Activated CD8-positive, alpha-beta memory T cell treated with anti-CD3 and anti-CD28 coated beads, Interleukin-2, amount 50 U/mL, for 24 hours (primary cell): ENCODE data around the gene GPR132.
"Not testable (repeated sequence)": the region's sequence is repeated elsewhere in the genome, so short reads cannot be mapped to it uniquely, and the experiment has no call there.

ENCODE experiments used
- DNase-seq: peaks from one replicate; pipeline ENCODE4 v3.0.0-alpha.2; 2020; ENCODE audit errors: extremely low read depth

Gene GPR132

DNA sequence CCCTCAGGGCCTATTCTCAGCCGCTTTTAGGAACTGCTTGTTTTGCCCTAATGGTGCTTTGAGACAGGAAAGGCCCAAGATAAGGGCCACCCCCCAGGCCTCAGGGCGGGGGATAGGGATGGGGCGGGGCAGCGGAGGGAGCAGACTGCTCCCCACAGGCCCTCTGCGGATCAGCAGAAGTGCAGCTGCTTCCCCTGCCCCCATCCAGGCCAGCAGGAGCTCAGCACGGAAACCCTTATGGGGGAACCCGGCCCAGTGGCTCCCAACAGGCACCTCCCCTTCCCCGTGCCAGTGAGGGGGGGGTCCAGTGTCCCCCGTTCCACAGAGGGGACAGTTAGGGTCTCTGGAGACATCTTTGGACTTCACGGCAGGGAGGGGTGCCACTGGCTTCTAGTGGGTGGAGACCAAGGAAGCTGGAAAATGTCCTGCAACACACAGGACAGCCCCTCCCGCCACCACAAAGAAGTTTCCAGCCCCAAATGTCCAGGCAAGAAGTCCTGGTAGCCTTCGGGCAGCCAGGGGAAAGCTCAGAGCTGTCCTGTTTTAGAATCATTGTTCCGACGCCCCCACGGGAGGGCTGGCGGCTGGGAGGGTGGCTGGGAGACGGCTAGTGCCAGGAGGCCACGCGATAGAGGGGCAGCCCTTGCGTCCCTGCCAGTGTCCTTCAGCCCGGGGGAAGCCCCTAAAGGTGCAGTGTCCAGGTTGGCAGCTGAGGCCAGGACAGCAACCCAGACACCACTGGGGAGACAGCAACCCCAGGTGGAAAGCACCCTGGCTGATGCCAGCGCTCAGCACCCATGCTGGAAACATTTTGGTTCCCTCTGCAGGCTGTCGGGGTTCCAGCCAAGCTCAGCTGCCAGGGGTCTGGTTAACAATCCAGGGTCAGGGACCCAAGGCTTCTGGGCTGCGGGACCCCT lies 10.4 kb upstream of the GPR132 start:
- DNase-seq, result no peak

DNA sequence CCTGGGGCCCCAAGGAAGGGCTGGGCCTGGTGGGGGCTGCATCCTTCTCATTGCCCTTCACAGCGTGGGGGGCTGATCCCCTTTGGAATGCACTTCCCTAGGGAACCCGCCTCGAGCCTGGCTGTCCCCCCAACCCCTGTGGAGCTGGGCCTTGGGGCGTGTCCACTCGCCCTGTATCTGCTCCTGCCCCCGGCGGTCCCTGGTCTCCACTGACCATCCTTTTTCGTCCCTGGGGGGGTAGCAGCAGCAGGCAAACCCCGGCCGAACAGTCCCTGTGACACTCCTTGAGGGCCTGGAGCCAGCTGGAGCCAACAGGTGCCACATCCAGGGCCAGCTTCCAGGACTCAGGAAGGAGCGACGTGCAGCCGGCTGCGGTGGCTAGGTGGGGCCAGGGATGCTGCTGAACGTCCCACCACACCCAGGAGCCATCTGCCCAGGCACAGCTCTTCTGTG lies 9.4 kb upstream of the GPR132 start:
- no peak for DNase-seq

GRCh38 chr14:105073720-105074600 lies 8.7 kb upstream of the GPR132 start:
- DNase-seq, result no peak

- no peak for DNase-seq
These were observed 7.9 kb upstream of the GPR132 start for GRCh38 chr14:105072892-105073719.

DNA sequence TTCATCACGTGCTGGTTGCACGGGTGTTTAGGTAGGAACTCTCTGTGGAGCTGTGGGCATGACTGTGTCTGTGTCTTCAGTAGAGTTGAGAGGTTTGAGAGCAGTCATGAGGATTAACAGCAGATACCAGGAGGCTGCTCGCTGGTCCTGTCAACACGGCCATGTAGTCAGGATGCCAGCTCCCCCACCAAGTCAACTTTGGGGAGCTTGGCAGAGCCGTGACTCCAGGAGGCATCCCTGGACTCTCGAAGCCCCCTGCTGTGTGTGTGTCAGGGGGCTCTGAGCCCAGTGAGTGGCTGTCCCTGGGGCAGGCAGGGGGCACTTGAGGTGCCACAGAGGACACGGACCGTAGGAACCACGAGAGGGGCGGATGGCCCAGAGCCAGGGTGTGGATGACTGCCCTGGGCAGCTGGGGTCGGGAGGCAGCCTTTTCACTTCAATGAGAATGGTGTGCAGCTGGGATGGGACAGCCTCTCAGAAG lies 7.2 kb upstream of the GPR132 start:
- DNase-seq, result no peak

GRCh38 chr14:105071942-105072341 lies 6.7 kb upstream of the GPR132 start:
- no peak for DNase-seq

DNA sequence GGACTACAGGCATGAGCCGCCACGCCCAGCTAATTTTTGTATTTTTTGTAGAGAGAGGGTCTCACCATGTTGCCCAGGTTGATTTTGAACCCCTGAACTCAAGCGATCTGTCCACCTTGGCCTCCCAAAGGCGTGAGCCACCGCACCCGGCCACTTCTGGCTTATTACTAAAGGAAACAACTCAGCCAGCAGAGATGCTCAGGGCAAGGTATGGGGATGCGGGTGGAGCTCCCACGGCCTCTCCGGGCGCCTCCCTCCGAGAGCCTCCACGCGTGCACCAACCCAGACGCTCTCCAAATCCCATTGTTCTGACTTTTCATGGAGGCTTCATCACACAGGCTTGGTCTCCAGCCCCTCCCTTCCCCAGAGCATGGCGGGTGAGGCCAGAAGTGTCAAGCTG lies 6.1 kb upstream of the GPR132 start:
- DNase-seq, result no peak

DNA sequence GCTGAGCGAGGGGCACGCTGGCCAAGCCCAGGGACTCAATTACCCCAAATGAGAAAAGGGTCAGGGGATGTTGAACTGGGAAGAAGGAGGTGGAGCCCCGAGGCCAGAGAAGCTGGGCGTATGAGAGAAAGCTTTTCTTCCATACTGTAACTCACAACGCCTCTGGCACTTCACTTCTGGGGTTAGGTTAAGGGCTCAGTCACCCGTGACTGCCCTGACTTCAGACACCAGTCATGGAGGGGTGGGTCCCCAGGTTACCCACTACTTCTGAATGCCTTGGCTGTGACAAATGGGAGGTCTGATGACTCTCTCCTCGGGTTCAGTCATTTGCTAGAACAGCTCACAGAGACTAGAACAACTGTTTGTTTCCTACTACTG lies 5.5 kb upstream of the GPR132 start:
- DNase-seq, result no peak

- DNase-seq, result no peak
These were observed 4.9 kb upstream of the GPR132 start for GRCh38 chr14:105069871-105070759.

- DNase-seq, result no peak
These were observed 4.3 kb upstream of the GPR132 start for GRCh38 chr14:105069522-105069870.

DNA sequence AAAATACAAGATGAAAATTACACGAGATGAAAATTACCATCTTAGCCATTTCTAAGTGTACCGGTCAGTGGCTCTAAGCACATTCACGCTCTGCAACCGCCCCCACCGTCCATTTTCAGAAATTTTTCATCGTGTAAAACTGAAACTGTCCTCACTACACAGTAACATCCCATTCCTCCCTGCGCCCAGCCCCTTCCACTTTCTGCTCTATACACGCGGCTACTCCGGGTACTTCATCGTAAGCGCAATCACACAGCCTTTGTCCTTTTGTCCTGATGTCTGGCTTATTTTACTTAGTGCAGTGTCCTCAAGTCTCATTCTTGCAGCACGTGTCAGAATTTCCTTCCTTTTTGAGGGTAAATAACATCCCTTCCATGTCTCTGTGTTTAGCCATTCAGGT lies 3.6 kb upstream of the GPR132 start:
- DNase-seq, result no peak

GRCh38 chr14:105067969-105068301 lies 2.7 kb upstream of the GPR132 start:
- DNase-seq, result no peak

- no peak for DNase-seq
These were observed 2.1 kb upstream of the GPR132 start for GRCh38 chr14:105067140-105067968.

DNA sequence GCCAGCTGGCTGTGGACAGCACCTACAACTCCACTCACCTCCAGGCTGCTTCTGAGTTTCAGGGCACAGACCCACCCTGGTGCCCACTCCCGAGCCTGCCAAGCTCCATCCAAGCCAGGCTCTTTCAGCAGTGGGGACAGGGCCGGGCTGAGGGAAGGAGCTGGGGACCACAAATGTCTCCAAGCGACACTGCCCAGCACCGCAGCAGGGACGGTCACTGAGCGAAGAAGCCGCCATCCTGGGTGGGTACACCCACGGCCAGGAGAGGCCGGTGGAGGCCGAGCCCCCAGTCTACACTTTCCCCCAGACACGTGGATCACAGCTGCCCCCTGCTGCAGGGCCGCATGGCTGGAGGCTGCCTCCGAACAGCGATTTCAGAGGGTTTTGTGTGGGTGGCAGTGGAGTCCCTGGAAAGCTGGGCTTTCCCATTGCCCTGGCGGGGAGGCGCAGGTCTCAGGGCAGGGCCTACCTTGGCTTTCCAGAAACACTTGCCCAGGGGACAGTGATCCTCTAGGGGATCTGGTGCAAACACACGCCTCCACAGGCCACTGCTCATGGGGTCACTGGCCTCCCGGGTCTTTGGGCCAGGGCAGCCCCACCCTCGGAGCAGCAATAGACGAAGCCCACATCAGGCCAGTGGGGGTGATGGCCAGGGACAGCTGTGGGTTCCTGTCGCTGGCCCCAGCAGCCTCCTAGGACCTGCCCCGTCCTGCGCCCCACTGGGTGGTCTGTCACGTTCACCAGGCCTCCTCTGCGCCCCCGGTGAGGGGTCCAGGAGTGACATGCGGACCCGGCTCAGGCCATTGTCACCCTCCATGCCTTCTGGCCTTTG lies 1.2 kb upstream of the GPR132 start:
- DNase-seq, result no peak

GRCh38 chr14:105064721-105065143 lies 498 bp downstream of the GPR132 start:
- no peak for DNase-seq

DNA sequence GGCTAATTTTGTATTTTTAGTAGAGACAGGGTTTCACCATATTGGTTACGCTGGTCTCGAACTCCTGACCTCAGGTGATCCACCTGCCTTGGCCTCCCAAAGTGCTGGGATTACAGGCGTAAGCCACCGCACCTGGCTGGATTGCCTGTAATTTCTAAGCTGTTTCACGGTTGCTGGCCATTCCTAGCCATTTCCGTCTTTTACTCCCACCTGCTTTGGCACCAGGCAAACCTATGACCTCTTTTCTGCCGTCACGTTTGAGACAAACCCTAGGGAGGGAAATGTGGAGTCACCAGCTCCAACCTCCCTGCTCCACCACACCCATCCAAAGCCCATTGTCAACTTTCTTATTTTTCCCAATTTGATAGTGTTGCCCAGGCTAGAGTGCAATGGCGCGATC lies 1.2 kb downstream of the GPR132 start:
- no peak for DNase-seq

DNA sequence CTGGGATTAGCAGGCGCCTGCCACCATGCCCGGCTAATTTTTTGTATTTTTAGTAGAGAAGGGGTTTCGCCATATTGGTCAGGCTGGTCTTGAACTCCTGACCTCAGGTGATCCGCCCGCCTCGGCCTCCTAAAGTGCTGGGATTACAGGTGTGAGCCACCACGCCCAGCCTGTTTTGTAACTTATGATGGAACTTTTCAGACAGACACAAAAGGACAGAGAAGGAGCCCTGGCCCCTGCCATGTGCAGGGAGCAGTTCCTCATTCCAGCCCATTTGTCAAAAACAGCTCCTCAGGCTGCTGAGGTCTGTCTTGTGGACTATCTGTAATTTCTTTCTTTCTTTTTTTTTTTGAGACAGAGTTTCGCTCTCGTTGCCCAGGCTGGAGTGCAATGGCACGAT lies 1.7 kb downstream of the GPR132 start:
- DNase-seq, result not testable (repeated sequence)

- no peak for DNase-seq
These were observed 2.2 kb downstream of the GPR132 start for GRCh38 chr14:105063056-105063455.

DNA sequence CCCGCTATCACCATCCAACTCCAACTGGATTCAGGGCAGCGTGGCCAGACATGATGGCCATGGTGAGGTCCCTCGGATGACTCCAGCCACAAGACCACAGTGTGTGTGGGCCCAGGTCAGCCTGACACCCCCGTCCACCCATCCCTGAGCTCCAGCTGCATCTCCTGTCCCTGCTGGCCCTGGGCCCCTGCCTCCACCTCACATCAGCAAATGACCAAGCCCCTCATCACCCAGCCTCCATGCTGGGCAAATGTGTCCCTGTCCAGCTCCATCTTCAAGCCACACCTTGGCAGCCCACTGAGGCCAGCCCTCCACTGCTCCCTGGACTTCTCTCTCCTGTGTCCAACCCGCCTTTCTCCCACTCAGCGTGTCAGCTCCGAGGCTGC lies 3.2 kb downstream of the GPR132 start:
- no peak for DNase-seq
